Osteocyte (in vitro differentiated cells): ENCODE results near the gene NKX6-2. TPM values are rescaled to one million over a fixed set of nuclear protein-coding genes. Genes with fewer than 3 reads are reported as not detected.

Experiments used
- DNase-seq: peaks from one replicate; pipeline ENCODE4 v3.0.0; 2021; ENCODE audit warnings: mixed read lengths; ENCODE audit not compliant: unreplicated experiment; ENCODE audit errors: extremely low spot score
- H3K27ac Mint-ChIP-seq: one replicate; pipeline ENCODE4 v1.8.0; 2021; ENCODE audit warnings: mild to moderate bottlenecking, mixed read lengths; ENCODE audit not compliant: unreplicated experiment
- H3K27me3 Mint-ChIP-seq: one replicate; pipeline ENCODE4 v1.8.0; 2021; ENCODE audit warnings: mixed read lengths; ENCODE audit not compliant: unreplicated experiment
- H3K36me3 Mint-ChIP-seq: one replicate; pipeline ENCODE4 v1.8.0; 2021; ENCODE audit warnings: mixed read lengths; ENCODE audit not compliant: unreplicated experiment
- H3K4me1 Mint-ChIP-seq: one replicate; pipeline ENCODE4 v1.8.0; 2021; ENCODE audit warnings: mixed read lengths; ENCODE audit not compliant: unreplicated experiment
- H3K4me3 Mint-ChIP-seq: one replicate; pipeline ENCODE4 v1.8.0; 2021; ENCODE audit warnings: mild to moderate bottlenecking, moderate library complexity, mixed read lengths; ENCODE audit not compliant: unreplicated experiment
- H3K9me3 Mint-ChIP-seq: one replicate; pipeline ENCODE4 v1.8.0; 2021; ENCODE audit warnings: mixed read lengths; ENCODE audit not compliant: unreplicated experiment
- total RNA-seq: library from RNA; stranded (reverse); gene quantifications from 2 replicates; pipeline ENCODE4 v1.2.1, GENCODE V29; 2021
- TF ChIP-seq, protein P1 (sequence below): fragments of 200-600 bp; sonication (generic); IDR thresholded peaks from 2 replicates; pipeline ENCODE4 v1.5.0; 2021; ENCODE audit warnings: antibody characterized with exemption, mild to moderate bottlenecking, moderate library complexity

Gene NKX6-2
- total RNA-seq, 1 donor from 2014 or later, result not detected

DNA sequence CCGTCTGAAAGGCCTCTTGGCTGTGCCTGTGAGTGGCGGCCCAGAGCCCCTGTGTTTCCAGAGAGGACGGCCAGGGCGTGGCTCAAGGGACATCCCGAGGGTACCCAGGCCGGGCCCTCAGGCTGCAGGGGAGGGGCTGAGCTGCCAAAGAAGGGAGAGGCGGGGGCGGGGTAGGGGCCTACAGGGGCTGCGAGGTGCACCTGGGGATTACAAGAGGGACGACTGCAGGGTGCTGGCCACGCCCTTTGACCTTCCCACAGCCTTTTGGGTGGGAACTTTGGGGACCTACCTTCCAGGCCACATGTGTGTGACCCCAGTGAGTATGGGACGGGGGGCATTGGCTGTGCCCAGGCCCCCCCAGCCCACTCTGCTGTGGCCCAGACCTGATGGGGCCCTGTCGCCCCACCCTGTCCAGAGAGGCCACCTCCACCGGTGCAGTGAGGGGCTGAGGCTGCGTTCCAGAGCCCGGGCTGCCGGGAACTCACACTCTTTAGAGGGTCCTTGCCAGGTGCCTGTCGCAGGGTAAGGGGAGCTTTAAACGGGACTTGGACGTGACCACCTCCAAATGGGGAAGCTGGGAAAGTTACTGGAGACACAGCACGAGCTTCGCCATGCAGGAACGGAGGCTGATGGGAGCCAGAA is 19.0 kb upstream of the NKX6-2 start:
- Mint-ChIP-seq H3K27ac (no peak overlapping the region), H3K9me3 (no peaks in the 10 kb centered on the region), H3K27me3 (peaks cover 2% of the 10 kb centered on the region), H3K4me1 (no peaks in the 10 kb centered on the region), H3K36me3 (no peaks in the 10 kb centered on the region), H3K4me3 (no peak overlapping the region)
- TF ChIP-seq, protein P1, sequence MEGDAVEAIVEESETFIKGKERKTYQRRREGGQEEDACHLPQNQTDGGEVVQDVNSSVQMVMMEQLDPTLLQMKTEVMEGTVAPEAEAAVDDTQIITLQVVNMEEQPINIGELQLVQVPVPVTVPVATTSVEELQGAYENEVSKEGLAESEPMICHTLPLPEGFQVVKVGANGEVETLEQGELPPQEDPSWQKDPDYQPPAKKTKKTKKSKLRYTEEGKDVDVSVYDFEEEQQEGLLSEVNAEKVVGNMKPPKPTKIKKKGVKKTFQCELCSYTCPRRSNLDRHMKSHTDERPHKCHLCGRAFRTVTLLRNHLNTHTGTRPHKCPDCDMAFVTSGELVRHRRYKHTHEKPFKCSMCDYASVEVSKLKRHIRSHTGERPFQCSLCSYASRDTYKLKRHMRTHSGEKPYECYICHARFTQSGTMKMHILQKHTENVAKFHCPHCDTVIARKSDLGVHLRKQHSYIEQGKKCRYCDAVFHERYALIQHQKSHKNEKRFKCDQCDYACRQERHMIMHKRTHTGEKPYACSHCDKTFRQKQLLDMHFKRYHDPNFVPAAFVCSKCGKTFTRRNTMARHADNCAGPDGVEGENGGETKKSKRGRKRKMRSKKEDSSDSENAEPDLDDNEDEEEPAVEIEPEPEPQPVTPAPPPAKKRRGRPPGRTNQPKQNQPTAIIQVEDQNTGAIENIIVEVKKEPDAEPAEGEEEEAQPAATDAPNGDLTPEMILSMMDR, result no peak
- DNase-seq, result no peak

DNA sequence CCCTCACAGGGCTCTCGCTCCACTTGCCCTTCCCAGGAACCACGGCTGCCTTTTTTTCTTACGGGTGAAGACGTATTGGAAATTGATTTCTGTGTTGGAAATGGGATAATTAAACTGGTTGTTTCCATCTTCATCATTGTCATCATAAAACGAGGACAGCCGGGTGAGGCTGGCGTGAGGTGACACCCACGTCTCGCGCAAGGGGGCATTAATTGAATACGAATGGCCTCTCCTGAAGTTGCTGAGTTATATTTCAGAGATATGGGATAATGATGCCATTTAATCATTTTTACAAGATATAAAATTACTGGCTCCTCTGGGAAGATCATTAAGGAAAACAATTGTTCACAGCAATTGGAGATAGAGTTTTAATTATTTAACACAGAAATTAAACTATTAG is 18.3 kb upstream of the NKX6-2 start:
- Mint-ChIP-seq H3K27ac (no peak overlapping the region), H3K27me3 (peaks cover 2% of the 10 kb centered on the region), H3K4me1 (no peaks in the 10 kb centered on the region), H3K4me3 (no peak overlapping the region), H3K36me3 (no peaks in the 10 kb centered on the region), H3K9me3 (no peaks in the 10 kb centered on the region)
- no peak for DNase-seq
- TF ChIP-seq, protein P1, result no peak

DNA sequence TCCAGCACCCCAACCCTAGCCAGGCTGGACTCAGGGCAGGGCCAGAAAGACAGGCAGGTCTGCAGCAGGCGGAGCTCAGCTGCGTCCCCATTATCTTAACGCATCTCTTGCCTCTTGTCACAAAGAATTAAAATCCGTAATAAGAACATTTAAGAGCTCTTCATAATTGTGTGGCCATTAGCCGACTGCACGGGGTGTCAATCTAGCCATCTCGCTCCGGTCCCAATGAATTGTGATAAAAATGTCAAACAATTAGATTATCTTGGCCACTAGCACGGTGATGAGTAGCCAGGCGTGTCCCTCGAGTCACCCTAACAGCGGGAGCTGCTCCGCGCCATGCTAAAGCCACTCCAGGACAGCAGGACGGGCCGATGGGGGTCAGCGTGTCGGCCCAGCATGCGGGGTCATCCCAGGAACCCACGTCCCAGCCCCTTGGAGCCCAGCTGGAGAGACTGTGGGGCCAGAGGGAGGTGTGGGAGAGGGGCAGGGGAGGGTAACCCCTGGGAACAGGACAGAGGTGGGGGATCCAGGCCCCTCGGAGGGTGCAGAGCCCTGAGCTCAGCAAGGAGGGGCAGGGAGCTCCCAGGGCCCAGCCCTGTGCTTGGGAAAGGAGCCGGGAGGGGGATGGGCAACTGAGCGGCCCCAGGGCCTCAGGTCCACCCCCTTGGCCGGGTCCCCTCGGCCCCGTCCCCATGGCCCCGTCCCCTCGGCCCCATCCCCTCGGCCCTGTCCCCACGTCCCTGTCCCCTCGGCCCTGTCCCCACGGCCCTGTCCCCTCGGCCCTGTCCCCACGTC is 17.7 kb upstream of the NKX6-2 start:
- Mint-ChIP-seq H3K27me3 (peaks cover 2% of the 10 kb centered on the region), H3K4me1 (no peaks in the 10 kb centered on the region), H3K36me3 (no peaks in the 10 kb centered on the region), H3K9me3 (no peaks in the 10 kb centered on the region), H3K4me3 (no peak overlapping the region), H3K27ac (no peak overlapping the region)
- TF ChIP-seq, protein P1, result no peak
- DNase-seq, result no peak

DNA sequence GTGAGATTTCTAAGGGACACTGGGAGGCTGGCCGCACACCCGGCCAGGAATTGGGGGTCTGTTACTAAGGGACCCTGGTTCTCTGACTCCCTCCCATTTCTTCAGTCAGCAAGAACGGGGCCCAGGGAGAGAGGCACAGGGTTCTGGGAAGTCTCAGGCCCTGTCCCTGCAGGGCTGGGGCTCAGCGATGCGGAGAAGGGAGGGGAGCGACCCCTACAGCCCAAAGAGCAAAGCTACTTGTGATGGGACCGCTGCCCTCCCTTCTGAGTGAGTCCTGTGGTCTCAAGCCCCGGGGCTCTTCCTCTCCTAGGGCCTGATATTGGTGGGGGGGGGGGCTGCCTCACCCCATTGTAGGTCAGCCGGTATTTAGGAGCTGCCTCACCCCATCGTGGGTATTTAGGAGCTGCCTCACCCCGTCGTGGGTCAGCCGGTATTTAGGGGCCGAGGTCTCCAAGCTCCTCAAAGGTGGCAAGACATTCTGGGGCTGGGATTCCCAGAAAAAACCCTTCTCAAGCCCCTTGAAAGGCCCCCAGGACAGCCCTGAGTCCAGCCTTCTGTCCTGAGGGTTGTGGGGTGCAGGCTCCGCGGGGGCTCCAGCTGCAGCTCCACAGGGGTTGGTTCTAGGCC is 16.9 kb upstream of the NKX6-2 start:
- Mint-ChIP-seq H3K4me3 (no peak overlapping the region), H3K27me3 (peaks cover 2% of the 10 kb centered on the region), H3K36me3 (no peaks in the 10 kb centered on the region), H3K9me3 (no peaks in the 10 kb centered on the region), H3K4me1 (no peaks in the 10 kb centered on the region), H3K27ac (no peak overlapping the region)
- DNase-seq, result no peak
- TF ChIP-seq, protein P1, result no peak

DNA sequence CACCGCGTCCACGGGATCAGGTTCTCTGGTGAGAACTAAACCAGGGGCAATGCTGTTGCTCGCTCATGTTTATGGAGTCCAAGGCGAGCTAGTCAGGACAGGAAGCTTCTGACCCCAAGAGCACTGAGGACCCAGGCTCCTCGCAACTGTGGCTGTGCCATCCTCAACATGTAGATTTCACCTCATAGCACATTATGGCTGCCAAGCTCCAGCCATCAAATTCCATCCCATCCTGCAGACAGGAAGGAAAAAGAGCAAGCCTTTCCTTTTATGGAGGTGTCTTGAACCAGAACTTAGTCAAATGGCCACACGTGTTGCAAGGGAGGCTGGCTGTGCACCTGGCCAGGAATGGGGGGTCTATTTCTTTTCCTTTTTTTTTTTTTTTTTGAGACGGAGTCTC is 16.1 kb upstream of the NKX6-2 start:
- H3K4me1 Mint-ChIP-seq, result no peaks in the 10 kb centered on the region
- no peaks in the 10 kb centered on the region for H3K9me3 Mint-ChIP-seq
- H3K27me3 Mint-ChIP-seq, result peaks cover 2% of the 10 kb centered on the region
- TF ChIP-seq, protein P1, result no peak
- no peak for DNase-seq
- H3K4me3 Mint-ChIP-seq, result no peak overlapping the region
- H3K27ac Mint-ChIP-seq, result no peak overlapping the region
- no peaks in the 10 kb centered on the region for H3K36me3 Mint-ChIP-seq
